ENCODE measurements around the gene INAFM2.
A peak's percentile ranks its signal among the peaks of the same experiment; 100 is the strongest.

The INAFM2 gene

DNA sequence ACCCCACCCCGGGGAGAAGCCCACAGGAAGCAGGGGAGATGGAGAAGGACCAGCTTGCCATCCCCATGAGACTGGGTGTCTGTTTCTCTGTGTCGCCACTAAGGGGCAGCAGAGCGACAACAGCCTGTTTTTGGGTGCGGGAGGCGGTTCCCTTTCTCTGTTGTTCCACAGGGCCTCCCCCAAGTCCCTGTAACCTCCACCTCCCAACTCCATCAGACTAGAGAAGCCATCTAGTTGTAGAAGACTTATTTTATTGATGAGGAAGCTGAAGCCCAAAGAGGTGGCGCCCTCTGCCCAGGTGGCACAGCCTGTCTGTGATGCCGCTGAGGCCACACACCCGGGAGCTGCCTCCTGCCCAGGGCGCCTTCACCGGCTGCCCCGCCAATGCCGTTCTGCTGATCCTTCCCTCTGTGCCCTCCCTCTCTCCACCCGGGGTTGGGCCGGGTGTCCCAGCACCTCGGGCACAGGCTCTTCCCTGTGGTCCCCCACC lies 21.2 kb downstream of the INAFM2 start:
- DNase-seq (ENCODE audit: low read depth), result peak; percentile 65

GRCh38 chr15:40345225-40345866 lies 21.9 kb downstream of the INAFM2 start:
- DNase-seq (ENCODE audit: low read depth), result no peak

- DNase-seq (ENCODE audit: low read depth), result no peak
Measured at GRCh38 chr15:40345867-40346578, 22.5 kb downstream of the INAFM2 start.

DNA sequence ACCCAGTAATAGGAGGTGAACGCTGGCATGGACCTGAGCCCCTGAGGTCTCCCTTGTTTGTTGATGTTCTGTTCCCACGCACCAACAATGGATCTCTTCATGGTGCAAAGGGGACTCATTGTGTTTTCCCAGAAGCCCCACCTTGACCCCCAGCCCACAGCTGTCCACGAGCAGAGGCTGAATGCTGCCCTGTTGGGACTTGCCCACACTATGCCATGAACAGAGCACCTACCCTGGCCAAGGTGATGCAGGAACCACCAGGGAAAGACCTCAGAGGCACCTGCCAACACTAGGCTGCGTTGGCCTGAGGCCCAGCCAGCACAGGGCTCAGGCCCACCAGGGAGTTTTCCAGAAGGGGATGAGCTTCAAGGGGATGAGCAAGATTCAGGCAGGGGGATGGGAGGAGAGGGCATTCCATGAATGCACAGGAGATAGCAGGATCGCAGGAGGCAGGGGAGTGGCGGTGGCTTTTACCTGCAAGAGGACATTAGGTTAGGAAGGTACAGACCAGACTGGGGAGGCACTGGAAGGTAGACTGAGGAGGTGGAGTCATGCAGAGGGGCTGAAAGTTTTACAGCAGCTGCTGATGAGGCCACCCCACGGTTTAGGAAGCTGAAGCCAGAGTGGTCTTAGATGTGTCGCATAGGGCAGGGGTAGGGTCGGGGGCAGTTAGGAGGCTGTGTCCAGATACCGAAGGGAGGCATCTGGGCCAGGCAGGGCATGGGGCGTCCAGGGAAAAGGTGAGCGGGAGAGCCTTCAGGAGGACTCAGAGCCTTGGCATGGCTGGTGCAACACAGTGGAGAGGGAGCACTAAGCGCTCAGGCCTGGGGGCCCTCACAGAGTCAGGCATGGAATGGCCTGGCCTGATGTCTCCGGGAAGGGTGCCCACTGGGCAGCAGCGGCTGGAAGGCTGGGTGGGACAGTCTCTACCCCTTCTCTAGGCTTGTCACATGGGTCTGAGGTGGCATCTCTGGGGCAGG lies 23.4 kb downstream of the INAFM2 start:
- DNase-seq (ENCODE audit: low read depth), result no peak

DNA sequence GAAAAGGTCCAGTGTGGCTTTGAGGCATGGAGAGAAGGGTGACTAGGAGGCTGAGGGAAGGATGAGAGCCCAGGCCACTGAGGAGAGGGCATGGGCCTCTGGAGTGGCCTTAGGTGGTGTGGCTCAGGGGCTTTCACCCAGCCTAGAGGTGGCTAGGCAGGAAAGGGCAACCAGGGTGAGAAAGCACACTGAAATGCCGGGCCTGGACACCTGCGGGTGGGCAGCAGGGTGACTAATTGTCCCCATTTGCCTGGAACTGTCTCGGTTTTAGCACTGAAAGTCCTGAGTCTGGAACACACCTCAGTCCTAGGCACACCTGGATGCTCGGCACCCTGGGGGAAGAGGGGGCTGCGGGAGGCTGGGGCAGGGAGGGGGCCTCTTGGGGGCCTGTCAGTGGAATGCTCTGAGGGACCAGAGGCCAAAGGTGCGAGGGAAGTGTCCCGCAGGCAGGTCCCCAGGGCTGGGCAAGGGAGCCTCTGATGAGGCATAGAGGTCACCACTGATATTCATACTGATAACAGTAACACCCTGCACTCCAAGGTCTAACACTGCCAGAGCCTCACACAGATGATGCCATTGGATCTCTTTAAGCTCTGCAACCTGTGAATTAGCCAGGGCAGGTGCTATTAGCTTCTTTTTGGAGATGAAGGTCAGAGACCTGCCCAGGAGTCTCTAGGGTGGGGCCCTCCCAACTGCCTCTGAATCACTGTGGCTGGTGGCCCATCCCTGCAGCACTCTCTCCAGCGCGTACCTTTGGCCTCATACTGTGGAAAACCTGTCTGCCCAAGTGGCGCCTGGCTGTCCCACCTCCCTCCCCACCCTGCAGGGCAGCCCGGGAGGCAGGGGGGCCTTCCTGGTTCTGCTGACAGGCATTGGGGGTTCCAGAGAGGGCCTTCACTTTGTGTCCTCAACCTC lies 24.3 kb downstream of the INAFM2 start:
- DNase-seq (ENCODE audit: low read depth), result no peak

GRCh38 chr15:40348474-40348870 lies 25.0 kb downstream of the INAFM2 start:
- DNase-seq (ENCODE audit: low read depth), result no peak

- DNase-seq (ENCODE audit: low read depth), result no peak
Measured at GRCh38 chr15:40349163-40349562, 25.7 kb downstream of the INAFM2 start.

- DNase-seq (ENCODE audit: low read depth), result no peak
Measured at GRCh38 chr15:40352281-40352901, 28.9 kb downstream of the INAFM2 start.

DNA sequence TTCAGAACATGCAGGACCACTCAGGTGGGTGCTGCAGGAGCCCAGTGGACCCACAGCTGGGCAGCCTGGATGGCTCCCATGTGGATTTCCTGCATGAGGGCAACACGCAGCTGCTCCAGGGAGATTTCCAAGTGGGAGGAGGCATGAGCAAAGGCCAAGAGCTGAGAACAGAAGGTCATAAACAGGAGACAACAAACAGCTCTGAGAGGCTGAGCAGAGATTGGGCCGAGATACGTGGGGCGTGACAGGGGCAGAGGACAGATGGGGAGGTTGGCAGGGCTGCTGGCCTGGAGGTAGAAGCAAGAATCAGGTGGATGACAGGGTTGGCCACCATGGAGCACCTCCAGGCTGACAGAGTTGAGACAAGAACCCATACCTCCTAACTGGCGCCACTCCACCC lies 30.2 kb downstream of the INAFM2 start:
- DNase-seq (ENCODE audit: low read depth), result no peak

GRCh38 chr15:40354408-40355171 lies 31.1 kb downstream of the INAFM2 start:
- no peak for DNase-seq (ENCODE audit: low read depth)

GRCh38 chr15:40355976-40356585 lies 32.6 kb downstream of the INAFM2 start:
- no peak for DNase-seq (ENCODE audit: low read depth)

- no peak for DNase-seq (ENCODE audit: low read depth)
Measured at GRCh38 chr15:40357246-40357645, 33.8 kb downstream of the INAFM2 start.

DNA sequence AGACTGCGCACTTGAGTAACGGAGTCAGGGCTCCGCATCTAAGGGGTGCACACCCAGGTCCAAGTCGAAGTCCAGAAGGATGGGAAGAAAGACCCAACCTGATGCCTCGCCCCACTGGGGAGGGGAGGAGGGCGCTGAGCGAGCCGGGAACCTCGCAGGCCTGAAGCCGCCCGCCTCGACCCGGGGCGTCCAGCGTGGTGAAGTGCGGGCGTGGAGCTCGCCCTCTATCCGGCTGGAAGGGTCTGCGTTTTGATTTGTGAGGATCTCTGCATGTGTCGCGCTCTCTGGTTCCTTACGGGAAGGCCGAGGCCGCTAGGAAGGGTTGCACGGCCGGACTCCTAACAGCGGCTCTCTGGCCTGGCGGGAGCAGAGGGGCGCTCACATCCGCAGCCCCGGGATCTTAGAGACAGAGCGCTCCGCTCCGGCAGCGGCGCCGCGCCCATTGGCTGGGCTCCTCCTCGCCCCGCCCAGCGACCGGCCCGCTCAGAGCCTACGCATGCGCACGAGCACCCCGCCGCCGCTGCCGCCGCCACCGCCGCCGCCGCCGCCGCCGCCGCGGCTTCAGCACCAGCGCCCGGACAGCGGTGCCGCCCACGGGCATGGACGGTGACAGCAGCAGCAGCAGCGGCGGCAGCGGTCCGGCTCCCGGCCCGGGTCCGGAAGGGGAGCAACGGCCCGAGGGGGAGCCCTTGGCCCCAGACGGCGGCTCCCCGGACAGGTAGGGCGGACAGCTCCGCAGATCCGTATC lies 34.4 kb downstream of the INAFM2 start, which contains the start of gene DISP2:
Gene DISP2 (plus strand): TSS at position 497 of the 748 bp plus-strand sequence. CDS start 103 bp downstream, at position 600.
- DNase-seq (ENCODE audit: low read depth), result peak; percentile 86

DNA sequence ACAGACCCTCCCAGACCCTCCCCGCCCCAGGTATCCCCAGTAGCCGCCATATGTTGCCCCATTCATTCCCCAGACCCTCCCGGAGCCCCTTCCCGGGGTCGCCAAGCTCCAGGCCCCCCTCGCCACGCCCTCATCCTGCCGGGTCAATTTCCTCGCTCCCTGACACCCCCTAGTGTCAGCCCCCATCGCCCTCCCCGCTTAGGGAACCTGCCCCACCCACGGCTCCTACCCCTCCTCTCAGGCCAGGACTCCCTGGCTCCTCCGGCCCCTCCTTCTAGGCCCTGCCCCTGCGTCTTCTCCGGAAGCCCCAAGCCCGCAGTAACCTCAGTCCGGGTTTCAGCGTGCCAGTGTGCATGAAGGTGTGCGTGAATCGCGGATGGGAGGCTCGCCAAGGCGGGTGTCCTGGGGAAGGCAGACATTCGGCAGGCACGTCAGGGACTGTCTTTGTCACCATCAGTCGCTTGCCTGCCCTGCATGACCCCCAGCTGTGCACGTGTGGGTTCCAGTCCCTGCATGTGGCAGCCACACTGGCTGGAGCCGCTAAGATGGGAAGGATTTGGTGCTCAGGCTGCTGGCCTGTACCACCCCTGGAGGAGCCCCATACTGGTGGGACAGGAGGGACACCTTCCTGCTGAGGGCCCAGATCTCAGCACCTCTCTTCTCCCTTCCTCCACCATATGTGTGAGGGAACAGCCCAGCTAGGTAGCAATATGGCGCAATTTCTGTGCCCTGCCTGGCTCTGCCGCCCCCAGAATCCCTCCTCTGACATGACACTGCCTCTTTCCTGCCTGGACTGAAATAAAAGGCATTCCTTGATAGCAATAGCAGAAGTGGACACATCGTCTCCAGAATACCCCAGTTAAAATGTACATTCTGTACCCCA lies 35.2 kb downstream of the INAFM2 start:
- DNase-seq (ENCODE audit: low read depth), result no peak

- no peak for DNase-seq (ENCODE audit: low read depth)
Measured at GRCh38 chr15:40360015-40360414, 36.5 kb downstream of the INAFM2 start.

DNA sequence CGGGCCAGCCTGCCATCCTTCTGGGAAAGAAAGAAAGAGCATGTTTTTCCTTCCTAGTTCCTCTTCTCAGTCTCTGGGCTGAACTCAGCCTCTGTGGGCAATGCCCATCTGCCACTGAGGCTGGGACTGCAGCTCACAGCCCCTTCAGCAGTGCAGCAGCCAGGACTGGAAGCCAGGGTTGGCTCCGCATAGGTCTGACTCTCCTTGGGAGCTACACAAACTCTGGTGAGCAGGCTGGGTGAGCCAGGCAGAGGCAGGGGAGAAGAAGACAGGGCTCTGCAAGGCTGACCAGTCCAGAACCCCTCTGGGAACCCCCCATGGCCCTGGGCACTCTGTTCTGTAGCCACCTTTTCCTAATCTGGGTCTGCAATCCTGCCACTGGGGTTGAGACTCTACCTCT lies 38.1 kb downstream of the INAFM2 start:
- DNase-seq (ENCODE audit: low read depth), result no peak

GRCh38 chr15:40363611-40364010 lies 40.1 kb downstream of the INAFM2 start:
- DNase-seq (ENCODE audit: low read depth), result no peak

- no peak for DNase-seq (ENCODE audit: low read depth)
Measured at GRCh38 chr15:40364251-40364650, 40.8 kb downstream of the INAFM2 start.

Measured in activated T-cell treated with anti-CD3 and anti-CD28 coated beads for 24 hours (primary cell).